Measurements from ENCODE around the gene KANK4.

KANK4 gene

DNA sequence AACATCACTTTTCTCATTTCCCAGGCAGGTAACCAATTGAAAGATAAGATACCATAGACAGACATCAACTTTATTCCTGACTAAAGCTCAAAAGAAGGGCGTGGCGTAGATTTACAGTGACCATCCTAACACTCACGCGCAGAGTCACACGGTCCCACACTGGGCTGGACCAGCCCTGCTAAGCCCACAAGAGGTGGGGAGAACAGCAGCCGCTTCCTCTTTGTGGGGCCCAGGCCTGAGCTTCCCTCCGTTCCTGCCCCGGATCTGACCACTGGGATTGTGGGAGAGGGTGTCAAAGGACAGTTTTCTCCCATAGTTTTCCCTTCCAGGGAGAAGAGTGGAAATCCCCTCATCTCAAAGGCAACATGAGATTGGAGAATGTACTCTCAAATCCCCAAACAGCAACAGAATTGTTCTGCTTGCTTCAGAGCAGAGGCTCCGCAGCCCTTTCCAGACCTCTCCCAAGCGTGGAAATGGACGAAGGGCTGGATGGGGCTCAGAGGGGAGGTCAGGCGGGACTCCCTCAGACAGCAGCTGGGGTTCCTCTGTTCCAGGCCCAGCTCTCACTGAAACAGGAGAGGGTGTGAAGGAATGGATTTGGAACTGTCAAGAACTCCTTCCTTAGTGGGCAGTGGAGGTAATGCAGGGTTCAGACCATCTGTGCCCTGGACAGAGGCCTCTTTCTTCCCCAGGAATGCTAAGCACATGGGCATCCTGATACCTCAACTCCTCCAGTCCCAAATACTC, 90.9 kb downstream of the KANK4 start:
- TF ChIP-seq, protein P1, sequence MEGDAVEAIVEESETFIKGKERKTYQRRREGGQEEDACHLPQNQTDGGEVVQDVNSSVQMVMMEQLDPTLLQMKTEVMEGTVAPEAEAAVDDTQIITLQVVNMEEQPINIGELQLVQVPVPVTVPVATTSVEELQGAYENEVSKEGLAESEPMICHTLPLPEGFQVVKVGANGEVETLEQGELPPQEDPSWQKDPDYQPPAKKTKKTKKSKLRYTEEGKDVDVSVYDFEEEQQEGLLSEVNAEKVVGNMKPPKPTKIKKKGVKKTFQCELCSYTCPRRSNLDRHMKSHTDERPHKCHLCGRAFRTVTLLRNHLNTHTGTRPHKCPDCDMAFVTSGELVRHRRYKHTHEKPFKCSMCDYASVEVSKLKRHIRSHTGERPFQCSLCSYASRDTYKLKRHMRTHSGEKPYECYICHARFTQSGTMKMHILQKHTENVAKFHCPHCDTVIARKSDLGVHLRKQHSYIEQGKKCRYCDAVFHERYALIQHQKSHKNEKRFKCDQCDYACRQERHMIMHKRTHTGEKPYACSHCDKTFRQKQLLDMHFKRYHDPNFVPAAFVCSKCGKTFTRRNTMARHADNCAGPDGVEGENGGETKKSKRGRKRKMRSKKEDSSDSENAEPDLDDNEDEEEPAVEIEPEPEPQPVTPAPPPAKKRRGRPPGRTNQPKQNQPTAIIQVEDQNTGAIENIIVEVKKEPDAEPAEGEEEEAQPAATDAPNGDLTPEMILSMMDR (IDR thresholded peaks at IDR 0.05): no peak

- TF ChIP-seq, protein P1 (IDR thresholded peaks at IDR 0.05): no peak
These were observed 91.7 kb downstream of the KANK4 start for GRCh38 chr1:62227496-62227895.

DNA sequence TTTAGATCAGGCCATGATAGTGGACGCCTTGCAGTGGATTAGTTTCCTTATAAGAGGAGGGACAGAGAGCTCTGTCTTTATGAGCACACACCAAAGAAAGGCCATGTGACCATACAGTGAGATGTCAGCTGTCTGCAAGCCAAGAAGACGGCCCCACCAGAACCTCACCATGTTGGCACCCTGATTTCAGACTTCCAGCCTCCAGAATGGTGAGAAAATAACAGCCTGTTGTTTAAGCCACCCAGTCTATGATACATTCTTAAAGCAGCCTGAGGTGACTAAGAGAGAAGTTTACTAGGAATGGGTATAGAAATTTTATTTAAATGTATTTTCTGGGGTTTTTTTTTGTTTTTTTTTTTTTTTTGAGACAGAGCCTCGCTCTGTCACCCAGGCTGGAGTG, 95.1 kb downstream of the KANK4 start:
- TF ChIP-seq, protein P1 (IDR thresholded peaks at IDR 0.05): no peak

DNA sequence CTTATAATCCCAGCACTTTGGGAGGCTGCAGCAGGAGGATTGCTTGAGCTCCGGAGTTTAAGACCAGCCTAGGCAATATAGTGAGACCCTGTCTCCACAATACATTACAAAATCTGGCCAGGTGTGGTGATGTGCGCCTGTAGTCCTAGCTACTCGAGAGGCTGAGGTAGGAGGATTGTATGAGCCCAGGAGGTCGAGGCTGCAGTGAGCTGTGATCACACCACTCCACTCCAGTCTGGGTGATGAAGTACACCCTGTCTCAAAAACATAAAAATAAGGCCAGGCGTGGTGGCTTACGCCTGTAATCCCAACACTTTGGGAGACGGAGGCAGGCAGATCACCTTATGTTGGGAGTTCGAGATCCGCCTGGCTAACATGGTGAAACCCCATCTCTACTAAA, 96.9 kb downstream of the KANK4 start:
- TF ChIP-seq, protein P1 (IDR thresholded peaks at IDR 0.05): no peak

DNA sequence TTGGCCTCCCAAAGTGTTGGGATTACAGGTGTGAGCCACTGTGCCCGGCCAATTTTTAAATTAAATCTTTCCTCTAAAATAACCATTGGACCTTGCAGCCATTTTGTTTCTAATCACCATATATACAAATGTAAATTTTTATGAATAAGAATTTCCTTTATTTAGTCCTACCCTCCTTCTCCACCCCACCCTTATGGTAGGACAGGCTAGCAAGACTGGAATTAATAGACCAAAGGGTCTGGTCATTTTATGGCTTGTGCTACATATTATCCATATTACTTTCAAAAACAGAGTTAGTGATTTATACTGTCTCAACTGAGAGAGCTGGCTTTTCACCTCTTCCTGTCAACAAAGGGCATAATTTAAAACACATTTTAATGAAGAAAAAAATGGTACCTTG, 98.1 kb downstream of the KANK4 start:
- TF ChIP-seq, protein P1 (IDR thresholded peaks at IDR 0.05): no peak

DNA sequence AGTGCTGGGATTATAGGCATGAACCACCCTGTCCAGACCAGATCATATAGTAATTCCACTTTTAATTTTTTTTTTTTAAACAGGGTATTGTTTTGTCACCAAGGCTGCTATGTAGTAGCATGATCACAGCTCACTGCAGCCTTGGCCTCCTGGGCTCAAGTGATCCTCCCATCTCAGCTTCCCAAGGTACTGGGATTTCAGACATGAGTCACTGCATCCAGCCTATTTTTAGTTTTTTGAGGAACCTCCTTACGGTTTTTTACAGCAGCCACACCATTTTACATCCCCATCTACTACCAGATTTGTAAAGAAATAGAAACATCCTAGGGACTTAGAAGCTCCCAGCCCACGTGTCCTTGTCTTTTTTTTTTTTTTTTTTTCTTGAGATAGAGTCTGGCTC, 100.6 kb downstream of the KANK4 start:
- TF ChIP-seq, protein P1 (IDR thresholded peaks at IDR 0.05): no peak

GRCh38 chr1:62213075-62213914, 105.9 kb downstream of the KANK4 start:
- TF ChIP-seq, protein P1 (IDR thresholded peaks at IDR 0.05): no peak

Data from LNCAP (cell line).